Measurements from ENCODE around the gene WWC2. TPM values are rescaled to one million over a fixed set of nuclear protein-coding genes. Genes with fewer than 3 reads are reported as not detected.
"Not testable (repeated sequence)": the region's sequence is repeated elsewhere in the genome, so short reads cannot be mapped to it uniquely, and the experiment has no call there.

Gene WWC2
- total RNA-seq, 1 donor = 35.1 TPM

GRCh38 chr4:183190900-183191527, 92.0 kb downstream of the WWC2 start:
- DNase-seq (ENCODE audit: insufficient read length, low spot score, missing footprints) = no peak
- peaks cover 3% of the 10 kb centered on the region for H3K4me1 ChIP-seq (ENCODE audit: insufficient read depth, low read length)
- no peak overlapping the region for H3K4me2 ChIP-seq (ENCODE audit: insufficient read depth, low read length)
- no peak overlapping the region for H2AFZ ChIP-seq (ENCODE audit: low read length)
- peaks cover 60% of the 10 kb centered on the region for H3K79me2 ChIP-seq (ENCODE audit: insufficient read depth, low read length)
- no peaks in the 10 kb centered on the region for H3K9me3 ChIP-seq (ENCODE audit: low read depth, low read length)
- peaks cover 19% of the 10 kb centered on the region for H4K20me1 ChIP-seq (ENCODE audit: insufficient read depth, low read length)
- H3K27ac ChIP-seq (ENCODE audit: low read depth, low read length) = no peak overlapping the region
- no peak overlapping the region for H3K4me3 ChIP-seq (ENCODE audit: insufficient read depth, low read length)
- TF ChIP-seq CTCF (IDR thresholded peaks at IDR 0.05; ENCODE audit: extremely low read depth, low read depth, low read length) = no peak
- H3K27me3 ChIP-seq (ENCODE audit: insufficient read depth, low read length) = no peaks in the 10 kb centered on the region
- H3K36me3 ChIP-seq (ENCODE audit: insufficient read depth, low read length) = no peaks in the 10 kb centered on the region

GRCh38 chr4:183191630-183192029, 92.6 kb downstream of the WWC2 start:
- Histone ChIP-seq H3K27me3 (ENCODE audit: insufficient read depth, low read length) (no peaks in the 10 kb centered on the region), H3K36me3 (ENCODE audit: insufficient read depth, low read length) (no peaks in the 10 kb centered on the region), H3K9me3 (ENCODE audit: low read depth, low read length) (no peaks in the 10 kb centered on the region), H3K4me3 (ENCODE audit: insufficient read depth, low read length) (no peak overlapping the region), H2AFZ (ENCODE audit: low read length) (no peak overlapping the region), H3K79me2 (ENCODE audit: insufficient read depth, low read length) (peaks cover 58% of the 10 kb centered on the region), H3K27ac (ENCODE audit: low read depth, low read length) (no peak overlapping the region), H3K4me2 (ENCODE audit: insufficient read depth, low read length) (no peak overlapping the region), H3K4me1 (ENCODE audit: insufficient read depth, low read length) (peaks cover 3% of the 10 kb centered on the region), H4K20me1 (ENCODE audit: insufficient read depth, low read length) (peaks cover 16% of the 10 kb centered on the region)
- no peak for DNase-seq (ENCODE audit: insufficient read length, low spot score, missing footprints)
- TF ChIP-seq CTCF (IDR thresholded peaks at IDR 0.05; ENCODE audit: extremely low read depth, low read depth, low read length) = no peak

GRCh38 chr4:183192571-183192970, 93.5 kb downstream of the WWC2 start:
- Histone ChIP-seq H3K9me3 (ENCODE audit: low read depth, low read length) (no peaks in the 10 kb centered on the region), H4K20me1 (ENCODE audit: insufficient read depth, low read length) (peaks cover 12% of the 10 kb centered on the region), H3K4me2 (ENCODE audit: insufficient read depth, low read length) (no peak overlapping the region), H3K36me3 (ENCODE audit: insufficient read depth, low read length) (no peaks in the 10 kb centered on the region), H3K79me2 (ENCODE audit: insufficient read depth, low read length) (peaks cover 55% of the 10 kb centered on the region), H2AFZ (ENCODE audit: low read length) (no peak overlapping the region), H3K27me3 (ENCODE audit: insufficient read depth, low read length) (no peaks in the 10 kb centered on the region), H3K27ac (ENCODE audit: low read depth, low read length) (no peak overlapping the region), H3K4me3 (ENCODE audit: insufficient read depth, low read length) (no peak overlapping the region), H3K4me1 (ENCODE audit: insufficient read depth, low read length) (peaks cover 3% of the 10 kb centered on the region)
- DNase-seq (ENCODE audit: insufficient read length, low spot score, missing footprints) = no peak
- TF ChIP-seq CTCF (IDR thresholded peaks at IDR 0.05; ENCODE audit: extremely low read depth, low read depth, low read length) = no peak

GRCh38 chr4:183193730-183194338, 94.8 kb downstream of the WWC2 start:
- Histone ChIP-seq H3K79me2 (ENCODE audit: insufficient read depth, low read length) (peaks cover 55% of the 10 kb centered on the region), H4K20me1 (ENCODE audit: insufficient read depth, low read length) (peaks cover 12% of the 10 kb centered on the region)
- not testable (repeated sequence) for H3K36me3 ChIP-seq (ENCODE audit: insufficient read depth, low read length); H2AFZ ChIP-seq (ENCODE audit: low read length); H3K9me3 ChIP-seq (ENCODE audit: low read depth, low read length); H3K27ac ChIP-seq (ENCODE audit: low read depth, low read length); H3K4me2 ChIP-seq (ENCODE audit: insufficient read depth, low read length); DNase-seq (ENCODE audit: insufficient read length, low spot score, missing footprints); H3K4me1 ChIP-seq (ENCODE audit: insufficient read depth, low read length); H3K27me3 ChIP-seq (ENCODE audit: insufficient read depth, low read length); H3K4me3 ChIP-seq (ENCODE audit: insufficient read depth, low read length)

Data from osteoblast (primary cell).